GM10266 (cell line): ENCODE measurements around the gene WNT2B.

Experiments
- DNase-seq: peaks from one replicate; pipeline ENCODE4 v3.0.0; 2012; ENCODE audit errors: extremely low spot score
- TF ChIP-seq, protein P1 (sequence below): IDR thresholded peaks from 2 replicates; pipeline ENCODE4 v1.5.1; 2012; ENCODE audit warnings: mild to moderate bottlenecking, low read depth; ENCODE audit not compliant: control insufficient read depth, insufficient read depth; ENCODE audit errors: missing control alignments

Gene WNT2B

DNA sequence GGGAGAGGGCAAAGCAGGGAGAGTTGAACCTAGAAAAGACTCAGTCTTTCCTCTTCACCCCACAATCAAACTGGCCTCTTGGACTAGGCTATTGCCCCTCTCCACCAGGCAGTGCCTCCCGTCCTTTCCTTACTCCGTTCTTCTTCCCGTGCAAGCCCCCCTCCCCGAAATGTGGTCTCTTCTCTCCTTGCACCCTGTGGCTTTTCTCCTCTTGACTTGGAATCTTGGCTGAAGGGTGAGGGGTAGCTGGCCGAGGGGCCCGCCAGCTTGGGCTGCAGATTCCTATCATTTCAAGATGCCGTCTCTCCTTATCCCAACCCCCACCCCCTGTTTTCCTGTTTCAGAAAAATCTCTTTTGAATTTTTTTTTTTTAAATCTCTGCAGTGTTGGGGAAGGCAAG is 1.6 kb downstream of the WNT2B start:
- DNase-seq = no peak
- TF ChIP-seq, protein P1, sequence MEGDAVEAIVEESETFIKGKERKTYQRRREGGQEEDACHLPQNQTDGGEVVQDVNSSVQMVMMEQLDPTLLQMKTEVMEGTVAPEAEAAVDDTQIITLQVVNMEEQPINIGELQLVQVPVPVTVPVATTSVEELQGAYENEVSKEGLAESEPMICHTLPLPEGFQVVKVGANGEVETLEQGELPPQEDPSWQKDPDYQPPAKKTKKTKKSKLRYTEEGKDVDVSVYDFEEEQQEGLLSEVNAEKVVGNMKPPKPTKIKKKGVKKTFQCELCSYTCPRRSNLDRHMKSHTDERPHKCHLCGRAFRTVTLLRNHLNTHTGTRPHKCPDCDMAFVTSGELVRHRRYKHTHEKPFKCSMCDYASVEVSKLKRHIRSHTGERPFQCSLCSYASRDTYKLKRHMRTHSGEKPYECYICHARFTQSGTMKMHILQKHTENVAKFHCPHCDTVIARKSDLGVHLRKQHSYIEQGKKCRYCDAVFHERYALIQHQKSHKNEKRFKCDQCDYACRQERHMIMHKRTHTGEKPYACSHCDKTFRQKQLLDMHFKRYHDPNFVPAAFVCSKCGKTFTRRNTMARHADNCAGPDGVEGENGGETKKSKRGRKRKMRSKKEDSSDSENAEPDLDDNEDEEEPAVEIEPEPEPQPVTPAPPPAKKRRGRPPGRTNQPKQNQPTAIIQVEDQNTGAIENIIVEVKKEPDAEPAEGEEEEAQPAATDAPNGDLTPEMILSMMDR = no peak

DNA sequence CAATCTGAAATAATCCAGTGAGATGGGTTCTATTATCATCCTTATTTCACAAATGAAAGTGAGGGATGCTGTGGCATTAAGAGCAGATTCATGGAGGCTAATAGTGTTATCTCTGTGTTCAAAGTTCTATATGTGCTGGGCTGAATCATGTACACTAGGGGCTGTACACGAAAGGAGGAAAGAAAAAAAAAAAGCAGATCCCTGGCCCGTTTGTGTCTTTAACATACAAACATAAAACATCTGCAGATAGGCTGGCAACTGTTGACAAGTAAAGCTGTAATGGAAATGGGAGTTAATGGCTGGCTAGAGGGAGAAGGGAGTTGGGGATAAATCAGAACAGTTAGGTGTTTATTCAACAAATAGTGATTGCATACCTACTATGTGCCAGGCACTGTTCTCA is 3.1 kb downstream of the WNT2B start:
- TF ChIP-seq, protein P1 = no peak

DNA sequence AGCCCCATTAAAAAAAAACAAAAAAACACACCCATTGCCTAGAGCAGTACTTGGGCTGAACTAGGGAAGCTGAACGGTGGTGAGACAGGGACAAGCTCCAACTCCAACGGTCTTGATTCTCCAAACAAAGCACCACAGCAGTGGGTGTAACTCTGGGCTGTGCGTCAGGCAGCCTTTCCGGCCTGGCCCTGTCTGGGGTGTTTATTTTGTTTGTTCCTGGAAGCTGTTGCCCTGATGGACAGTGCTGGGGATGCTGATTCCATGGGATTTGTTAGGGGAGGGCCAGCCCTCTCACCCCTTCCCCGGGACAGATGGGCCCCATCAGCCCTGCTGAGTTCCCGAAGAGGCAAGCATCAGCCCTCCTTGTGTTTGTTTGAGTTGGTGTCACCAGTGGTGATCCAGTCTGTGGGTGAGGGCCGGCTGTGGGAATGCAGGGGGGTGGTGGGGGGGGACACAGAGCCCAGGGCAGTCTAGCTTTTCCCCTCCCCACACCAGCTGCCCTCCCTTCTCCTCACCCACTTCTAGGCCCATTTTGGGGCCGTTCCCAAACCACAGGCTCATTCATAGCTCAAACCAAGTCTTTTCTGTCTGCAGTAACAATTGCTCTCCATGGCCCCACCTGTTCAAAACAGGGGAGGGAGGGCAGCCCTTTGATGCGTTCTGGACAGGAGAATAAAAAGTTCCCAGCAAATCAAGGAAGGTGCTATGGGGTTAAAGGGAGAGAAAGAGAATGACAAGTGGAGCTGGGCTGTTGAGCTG is 4.5 kb downstream of the WNT2B start:
- DNase-seq = no peak
- TF ChIP-seq, protein P1 = no peak

More for the DNA sequence above, 3.1 kb downstream of the WNT2B start:
- DNase-seq = no peak

DNA sequence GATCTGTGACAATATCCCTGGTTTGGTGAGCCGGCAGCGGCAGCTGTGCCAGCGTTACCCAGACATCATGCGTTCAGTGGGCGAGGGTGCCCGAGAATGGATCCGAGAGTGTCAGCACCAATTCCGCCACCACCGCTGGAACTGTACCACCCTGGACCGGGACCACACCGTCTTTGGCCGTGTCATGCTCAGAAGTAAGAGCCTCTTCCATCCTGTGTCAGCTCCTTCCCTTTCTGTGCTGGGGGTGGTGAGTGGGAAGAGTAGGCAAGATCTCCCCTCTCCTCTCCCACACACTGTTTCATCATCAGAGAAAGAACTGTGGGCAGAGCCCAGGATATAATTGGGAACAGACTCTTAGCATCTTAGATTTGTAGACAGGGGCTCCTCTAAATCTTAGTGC is 6.1 kb downstream of the WNT2B start:
- TF ChIP-seq, protein P1 = no peak
- DNase-seq = no peak

DNA sequence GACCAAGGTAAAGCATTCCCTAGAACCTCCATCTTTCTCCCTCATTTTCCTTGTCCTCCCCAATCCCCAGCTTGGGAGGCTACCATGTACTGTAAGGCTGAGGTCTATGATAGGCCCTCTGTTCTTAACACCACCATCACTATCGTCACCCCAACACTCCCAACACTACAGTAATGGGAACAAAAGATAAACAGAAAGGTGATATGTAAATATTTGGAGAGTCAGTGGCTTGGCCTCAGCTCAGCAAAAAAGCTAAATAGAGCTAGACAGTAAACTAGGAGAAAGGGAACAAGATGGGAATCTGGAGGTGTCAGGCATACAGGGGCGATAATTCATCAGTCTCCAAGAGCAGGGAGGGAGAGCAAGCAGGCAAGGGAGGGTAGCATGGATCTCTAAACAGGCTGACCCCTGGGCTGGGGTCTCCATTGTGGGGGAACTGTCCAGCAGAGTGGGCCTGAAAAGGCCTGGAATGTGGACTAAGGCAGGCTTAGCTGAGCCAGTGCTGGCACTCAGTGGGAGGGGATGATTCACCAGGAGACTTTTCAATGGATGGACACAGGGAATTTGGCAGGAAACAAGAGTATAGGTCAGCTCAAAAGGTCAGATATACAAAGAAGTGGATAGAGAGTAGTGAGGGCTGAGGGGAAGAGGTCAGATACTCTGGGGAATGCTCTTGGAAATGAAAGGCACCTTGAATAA is 6.7 kb downstream of the WNT2B start:
- DNase-seq = no peak
- TF ChIP-seq, protein P1 = no peak

DNA sequence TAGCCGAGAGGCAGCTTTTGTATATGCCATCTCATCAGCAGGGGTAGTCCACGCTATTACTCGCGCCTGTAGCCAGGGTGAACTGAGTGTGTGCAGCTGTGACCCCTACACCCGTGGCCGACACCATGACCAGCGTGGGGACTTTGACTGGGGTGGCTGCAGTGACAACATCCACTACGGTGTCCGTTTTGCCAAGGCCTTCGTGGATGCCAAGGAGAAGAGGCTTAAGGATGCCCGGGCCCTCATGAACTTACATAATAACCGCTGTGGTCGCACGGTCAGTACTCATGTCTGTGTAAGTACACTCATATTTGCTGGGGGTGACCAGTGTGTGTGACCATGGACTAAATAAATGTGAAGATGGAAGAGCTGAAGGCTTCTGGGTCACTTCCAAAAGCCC is 7.4 kb downstream of the WNT2B start:
- no peak for DNase-seq
- TF ChIP-seq, protein P1 = no peak

DNA sequence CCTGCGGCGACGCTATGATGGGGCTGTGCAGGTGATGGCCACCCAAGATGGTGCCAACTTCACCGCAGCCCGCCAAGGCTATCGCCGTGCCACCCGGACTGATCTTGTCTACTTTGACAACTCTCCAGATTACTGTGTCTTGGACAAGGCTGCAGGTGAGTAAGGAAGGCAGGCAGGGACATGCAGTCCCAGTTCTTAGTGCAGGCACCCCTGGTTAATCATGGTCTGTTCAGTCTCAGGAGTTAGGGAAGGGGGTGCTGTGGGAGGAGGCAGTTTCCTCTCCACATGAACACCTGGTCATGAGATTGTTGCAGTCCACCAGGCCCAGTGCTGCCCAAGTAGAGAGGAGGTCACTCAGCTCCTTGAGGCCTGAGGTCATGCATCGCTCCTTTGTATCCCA is 8.5 kb downstream of the WNT2B start:
- no peak for DNase-seq
- TF ChIP-seq, protein P1 = no peak
